SK-N-SH treated with all-trans-retinoic acid at 6 μM for 48 hours (cell line): ENCODE measurements around the gene SYN1.

Experiments used
- ATAC-seq: fragments of 200-7000 bp; cut with Tn5 transposase; 3 replicates; pipeline ENCODE4 v1.9.1; 2020; ENCODE audit warnings: mild to moderate bottlenecking, moderate library complexity
- ARNTL ChIP-seq: fragments of 450-650 bp; formaldehyde crosslinking; IDR thresholded peaks from 2 replicates; pipeline ENCODE4 v1.5.0; 2020; ENCODE audit warnings: low read depth, mild to moderate bottlenecking, moderate library complexity, borderline replicate concordance
- CREB5 ChIP-seq: fragments of 250-450 bp; sonication (Bioruptor Pico); IDR thresholded peaks from 2 replicates; pipeline ENCODE4 v1.5.1; 2020; ENCODE audit warnings: low read depth, mild to moderate bottlenecking, moderate library complexity
- CSDC2 ChIP-seq: fragments of 250-450 bp; sonication (Bioruptor Pico); IDR thresholded peaks from 2 replicates; pipeline ENCODE4 v1.5.0; 2020; ENCODE audit warnings: mild to moderate bottlenecking, moderate library complexity
- CSRNP3 ChIP-seq: fragments of 250-450 bp; sonication (Bioruptor Pico); IDR thresholded peaks from 2 replicates; pipeline ENCODE4 v1.5.1; 2021; ENCODE audit warnings: mild to moderate bottlenecking, moderate library complexity
- ESRRG ChIP-seq: fragments of 250-450 bp; sonication (Bioruptor Pico); IDR thresholded peaks from 2 replicates; pipeline ENCODE4 v1.6.1; 2021; ENCODE audit warnings: mild to moderate bottlenecking
- GLIS3 ChIP-seq: fragments of 250-450 bp; sonication (Bioruptor Pico); IDR thresholded peaks from 2 replicates; pipeline ENCODE4 v1.5.0; 2020; ENCODE audit warnings: mild to moderate bottlenecking, moderate library complexity
- ISL1 ChIP-seq: fragments of 250-450 bp; sonication (Bioruptor Pico); IDR thresholded peaks from 2 replicates; pipeline ENCODE4 v2.1.2; 2022; ENCODE audit warnings: mild to moderate bottlenecking, moderate library complexity
- OSR1 ChIP-seq: fragments of 250-450 bp; sonication (Bioruptor Pico); IDR thresholded peaks from 2 replicates; pipeline ENCODE4 v1.8.0; 2022; ENCODE audit warnings: moderate library complexity, mild to moderate bottlenecking, inconsistent platforms
- PPARA ChIP-seq: fragments of 250-450 bp; sonication (Bioruptor Pico); IDR thresholded peaks from 2 replicates; pipeline ENCODE4 v1.5.0; 2020; ENCODE audit warnings: mild to moderate bottlenecking, borderline replicate concordance
- RARB ChIP-seq: fragments of 250-450 bp; sonication (Bioruptor Pico); IDR thresholded peaks from 2 replicates; pipeline ENCODE4 v1.8.0; 2021; ENCODE audit warnings: mild to moderate bottlenecking, moderate library complexity
- SNAI2 ChIP-seq: fragments of 250-450 bp; sonication (Bioruptor Pico); IDR thresholded peaks from 2 replicates; pipeline ENCODE4 v1.5.0; 2020; ENCODE audit warnings: mild to moderate bottlenecking, moderate library complexity
- TCF4 ChIP-seq: fragments of 250-450 bp; sonication (Bioruptor Pico); IDR thresholded peaks from 2 replicates; pipeline ENCODE4 v1.8.0; 2021; ENCODE audit warnings: mild to moderate bottlenecking, moderate library complexity, borderline replicate concordance
- TOX ChIP-seq: fragments of 250-450 bp; sonication (Bioruptor Pico); IDR thresholded peaks from 2 replicates; pipeline ENCODE4 v1.8.0; 2021; ENCODE audit warnings: mild to moderate bottlenecking, moderate library complexity, borderline replicate concordance
- ZC3H10 ChIP-seq: fragments of 250-450 bp; sonication (Bioruptor Pico); IDR thresholded peaks from 2 replicates; pipeline ENCODE4 v1.5.1; 2021; ENCODE audit warnings: mild to moderate bottlenecking, moderate library complexity
- ZFP3 ChIP-seq: fragments of 250-450 bp; sonication (Bioruptor Pico); IDR thresholded peaks from 2 replicates; pipeline ENCODE4 v1.5.0; 2020; ENCODE audit warnings: mild to moderate bottlenecking, moderate library complexity
- ZFP30 ChIP-seq: fragments of 450-650 bp; formaldehyde crosslinking; IDR thresholded peaks from 2 replicates; pipeline ENCODE4 v1.5.0; 2022; ENCODE audit warnings: mild to moderate bottlenecking, moderate library complexity
- ZNF565 ChIP-seq: fragments of 450-650 bp; formaldehyde crosslinking; conservative IDR thresholded peaks from 2 replicates; pipeline ENCODE4 v1.5.0; 2020; ENCODE audit warnings: low read depth, mild to moderate bottlenecking, moderate library complexity
- ZNF70 ChIP-seq: fragments of 450-650 bp; formaldehyde crosslinking; IDR thresholded peaks from 2 replicates; pipeline ENCODE4 v1.5.0; 2020; ENCODE audit warnings: mild to moderate bottlenecking, moderate library complexity
- ZNF8 ChIP-seq: fragments of 450-650 bp; formaldehyde crosslinking; IDR thresholded peaks from 2 replicates; pipeline ENCODE4 v1.5.0; 2020; ENCODE audit warnings: mild to moderate bottlenecking, moderate library complexity
- TF ChIP-seq, protein P1 (sequence below): fragments of 250-450 bp; sonication (Bioruptor Pico); IDR thresholded peaks from 2 replicates; pipeline ENCODE4 v1.8.0; 2021; ENCODE audit warnings: low read depth, mild to moderate bottlenecking, moderate library complexity, borderline replicate concordance
- TF ChIP-seq, protein P2 (sequence below): fragments of 250-450 bp; sonication (Bioruptor Pico); IDR thresholded peaks from 2 replicates; pipeline ENCODE4 v1.5.0; 2020; ENCODE audit warnings: mild to moderate bottlenecking, moderate library complexity

SYN1 gene

GRCh38 chrX:47561659-47562151 lies 58.0 kb downstream of the SYN1 start:
- TF ChIP-seq ZNF70 (CRISPR knock-in tag) = no peak
- TF ChIP-seq, protein P1, sequence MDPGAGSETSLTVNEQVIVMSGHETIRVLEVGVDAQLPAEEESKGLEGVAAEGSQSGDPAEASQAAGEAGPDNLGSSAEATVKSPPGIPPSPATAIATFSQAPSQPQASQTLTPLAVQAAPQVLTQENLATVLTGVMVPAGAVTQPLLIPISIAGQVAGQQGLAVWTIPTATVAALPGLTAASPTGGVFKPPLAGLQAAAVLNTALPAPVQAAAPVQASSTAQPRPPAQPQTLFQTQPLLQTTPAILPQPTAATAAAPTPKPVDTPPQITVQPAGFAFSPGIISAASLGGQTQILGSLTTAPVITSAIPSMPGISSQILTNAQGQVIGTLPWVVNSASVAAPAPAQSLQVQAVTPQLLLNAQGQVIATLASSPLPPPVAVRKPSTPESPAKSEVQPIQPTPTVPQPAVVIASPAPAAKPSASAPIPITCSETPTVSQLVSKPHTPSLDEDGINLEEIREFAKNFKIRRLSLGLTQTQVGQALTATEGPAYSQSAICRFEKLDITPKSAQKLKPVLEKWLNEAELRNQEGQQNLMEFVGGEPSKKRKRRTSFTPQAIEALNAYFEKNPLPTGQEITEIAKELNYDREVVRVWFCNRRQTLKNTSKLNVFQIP = no peak
- no peak for TF ChIP-seq RARB (CRISPR knock-in tag)
- TF ChIP-seq CREB5 (CRISPR knock-in tag) = no peak
- no peak for TF ChIP-seq ZFP3 (CRISPR knock-in tag)
- TF ChIP-seq ZNF8 = no peak
- TF ChIP-seq, protein P2, sequence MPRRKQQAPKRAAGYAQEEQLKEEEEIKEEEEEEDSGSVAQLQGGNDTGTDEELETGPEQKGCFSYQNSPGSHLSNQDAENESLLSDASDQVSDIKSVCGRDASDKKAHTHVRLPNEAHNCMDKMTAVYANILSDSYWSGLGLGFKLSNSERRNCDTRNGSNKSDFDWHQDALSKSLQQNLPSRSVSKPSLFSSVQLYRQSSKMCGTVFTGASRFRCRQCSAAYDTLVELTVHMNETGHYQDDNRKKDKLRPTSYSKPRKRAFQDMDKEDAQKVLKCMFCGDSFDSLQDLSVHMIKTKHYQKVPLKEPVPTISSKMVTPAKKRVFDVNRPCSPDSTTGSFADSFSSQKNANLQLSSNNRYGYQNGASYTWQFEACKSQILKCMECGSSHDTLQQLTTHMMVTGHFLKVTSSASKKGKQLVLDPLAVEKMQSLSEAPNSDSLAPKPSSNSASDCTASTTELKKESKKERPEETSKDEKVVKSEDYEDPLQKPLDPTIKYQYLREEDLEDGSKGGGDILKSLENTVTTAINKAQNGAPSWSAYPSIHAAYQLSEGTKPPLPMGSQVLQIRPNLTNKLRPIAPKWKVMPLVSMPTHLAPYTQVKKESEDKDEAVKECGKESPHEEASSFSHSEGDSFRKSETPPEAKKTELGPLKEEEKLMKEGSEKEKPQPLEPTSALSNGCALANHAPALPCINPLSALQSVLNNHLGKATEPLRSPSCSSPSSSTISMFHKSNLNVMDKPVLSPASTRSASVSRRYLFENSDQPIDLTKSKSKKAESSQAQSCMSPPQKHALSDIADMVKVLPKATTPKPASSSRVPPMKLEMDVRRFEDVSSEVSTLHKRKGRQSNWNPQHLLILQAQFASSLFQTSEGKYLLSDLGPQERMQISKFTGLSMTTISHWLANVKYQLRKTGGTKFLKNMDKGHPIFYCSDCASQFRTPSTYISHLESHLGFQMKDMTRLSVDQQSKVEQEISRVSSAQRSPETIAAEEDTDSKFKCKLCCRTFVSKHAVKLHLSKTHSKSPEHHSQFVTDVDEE (CRISPR knock-in tag) = no peak
- no peak for TF ChIP-seq GLIS3 (CRISPR knock-in tag)
- TF ChIP-seq ZNF565 (CRISPR knock-in tag) = no peak
- no peak for TF ChIP-seq ZFP30 (CRISPR knock-in tag)
- no peak for TF ChIP-seq OSR1 (CRISPR knock-in tag)
- no peak for TF ChIP-seq ARNTL (CRISPR knock-in tag)
- TF ChIP-seq SNAI2 = no peak
- no peak for TF ChIP-seq ESRRG (CRISPR knock-in tag)
- TF ChIP-seq CSDC2 (CRISPR knock-in tag) = no peak
- TF ChIP-seq CSRNP3 (CRISPR knock-in tag) = no peak
- TF ChIP-seq ZC3H10 (CRISPR knock-in tag) = no peak
- TF ChIP-seq, all 23 proteins: peak for 0
- ATAC-seq = no peak

- TF ChIP-seq ZNF565 (CRISPR knock-in tag) (no peak), ZC3H10 (CRISPR knock-in tag) (no peak), ZFP30 (CRISPR knock-in tag) (no peak)
- peak; percentile 93 for ATAC-seq
These were observed 58.6 kb downstream of the SYN1 start, which contains the start of gene ARAF for GRCh38 chrX:47560934-47561658. Gene ARAF, plus strand, starts transcription at chrX:47561205. Its CDS starts 1,763 bp downstream, at chrX:47562968.

- ATAC-seq = no peak
- TF ChIP-seq TCF4 (CRISPR knock-in tag) (no peak), ISL1 (CRISPR knock-in tag) (no peak), ZC3H10 (CRISPR knock-in tag) (no peak), ZNF8 (no peak), PPARA (CRISPR knock-in tag) (no peak), TOX (CRISPR knock-in tag) (no peak), CSDC2 (CRISPR knock-in tag) (no peak), ZFP30 (CRISPR knock-in tag) (no peak), SNAI2 (no peak), CSRNP3 (CRISPR knock-in tag) (no peak)
These were observed 59.3 kb downstream of the SYN1 start for GRCh38 chrX:47560179-47560933.
